Stimulated activated CD8-positive, alpha-beta memory T cell treated with anti-CD3 and anti-CD28 coated beads, Interleukin-2, amount 100 ng/mL, for 48 hours (primary cell): ENCODE measurements around the gene GBF1.
"Not testable (repeated sequence)": the region's sequence is repeated elsewhere in the genome, so short reads cannot be mapped to it uniquely, and the experiment has no call there.

ENCODE experiments used
- DNase-seq, 2 donors: peaks; one replicate each; pipeline ENCODE4 v3.0.0-alpha.2; 2020; ENCODE audit warnings: low read depth in 2 of 2

GBF1 gene

GRCh38 chr10:102274062-102274461 is 28.7 kb downstream of the GBF1 start:
- DNase-seq = no peak

- no peak for DNase-seq
These were observed 30.0 kb downstream of the GBF1 start for GRCh38 chr10:102275343-102275742.

GRCh38 chr10:102279104-102279503 is 33.8 kb downstream of the GBF1 start:
- no peak for DNase-seq

GRCh38 chr10:102280397-102281101 is 35.2 kb downstream of the GBF1 start:
- DNase-seq = no peak

- no peak for DNase-seq
These were observed 35.8 kb downstream of the GBF1 start for GRCh38 chr10:102281102-102281487.

GRCh38 chr10:102283488-102283887 is 38.2 kb downstream of the GBF1 start:
- DNase-seq = no peak

- DNase-seq = no peak
These were observed 38.6 kb downstream of the GBF1 start for GRCh38 chr10:102283890-102284289.

- no peak for DNase-seq
These were observed 39.2 kb downstream of the GBF1 start for GRCh38 chr10:102284531-102284930.

- no peak for DNase-seq
These were observed 39.8 kb downstream of the GBF1 start for GRCh38 chr10:102285133-102285532.

- no peak for DNase-seq
These were observed 40.9 kb downstream of the GBF1 start for GRCh38 chr10:102286216-102286615.

GRCh38 chr10:102287538-102287937 is 42.2 kb downstream of the GBF1 start:
- DNase-seq = no peak

GRCh38 chr10:102287991-102288390 is 42.7 kb downstream of the GBF1 start:
- no peak for DNase-seq

- DNase-seq = no peak
These were observed 44.0 kb downstream of the GBF1 start for GRCh38 chr10:102289356-102289755.

GRCh38 chr10:102289840-102290239 is 44.5 kb downstream of the GBF1 start:
- DNase-seq = no peak

- no peak for DNase-seq
These were observed 46.0 kb downstream of the GBF1 start for GRCh38 chr10:102291221-102291905.

GRCh38 chr10:102297101-102297500 is 51.8 kb downstream of the GBF1 start:
- no peak for DNase-seq

- DNase-seq = no peak
These were observed 53.6 kb downstream of the GBF1 start for GRCh38 chr10:102298899-102299298.

GRCh38 chr10:102299873-102300272 is 54.5 kb downstream of the GBF1 start:
- no peak for DNase-seq

GRCh38 chr10:102300278-102300843 is 55.0 kb downstream of the GBF1 start:
- no peak for DNase-seq

- DNase-seq = not testable (repeated sequence)
These were observed 55.6 kb downstream of the GBF1 start for GRCh38 chr10:102300912-102301311.

GRCh38 chr10:102301332-102301731 is 56.0 kb downstream of the GBF1 start:
- not testable (repeated sequence) for DNase-seq

GRCh38 chr10:102302611-102303010 is 57.3 kb downstream of the GBF1 start:
- no peak for DNase-seq

GRCh38 chr10:102306006-102306405 is 60.7 kb downstream of the GBF1 start:
- DNase-seq = no peak
